ENCODE data around the gene GARIN1A.

GARIN1A gene

DNA sequence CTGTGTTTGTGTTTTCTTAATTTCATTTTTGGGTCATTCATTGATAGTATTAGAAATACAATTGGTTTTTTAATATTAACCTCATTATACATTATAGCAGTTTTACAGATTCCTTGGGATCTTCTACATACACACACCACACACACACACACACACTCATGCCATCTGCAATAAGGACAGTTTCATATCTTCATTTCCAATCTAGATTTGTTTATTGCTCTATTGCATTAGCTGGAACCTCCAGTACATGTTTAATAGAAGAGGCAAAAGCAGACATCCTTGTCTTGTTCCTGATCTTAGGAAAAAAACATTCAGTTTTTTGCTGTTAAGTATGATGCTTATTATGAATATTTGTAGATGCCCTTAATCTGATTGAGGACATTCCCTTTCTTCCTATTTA lies 49.3 kb downstream of the GARIN1A start:
- no peak overlapping the region for H3K27ac ChIP-seq (ENCODE audit: extremely low read depth, low read depth, low read length)
- H3K4me3 ChIP-seq (ENCODE audit: low read depth, low read length), result no peak overlapping the region
- TF ChIP-seq SP3 (tag by site-specific recombination; IDR thresholded peaks at IDR 0.05), result no peak
- no peak for TF ChIP-seq ZNF10 (tag by site-specific recombination; IDR thresholded peaks at IDR 0.05)
- no peaks in the 10 kb centered on the region for H3K36me3 ChIP-seq (ENCODE audit: control insufficient read depth in 2 of 2, insufficient read depth in 1 of 2, low read length in 2 of 2)
- no peaks in the 10 kb centered on the region for H3K4me1 ChIP-seq (ENCODE audit: control insufficient read depth, insufficient read depth, low read length)
- ChIA-PET POLR2A (no interaction called here), CTCF (no interaction called here)
- no peaks in the 10 kb centered on the region for H3K9me3 ChIP-seq (ENCODE audit: control insufficient read depth, insufficient read depth, low read depth, low read length)

Measured in HEK293 (cell line).